ENCODE measurements around the gene PHLDA2.
A peak's percentile ranks its signal among the peaks of the same experiment; 100 is the strongest.

Gene PHLDA2

GRCh38 chr11:2933375-2934020 is 4.3 kb upstream of the PHLDA2 start:
- peak; percentile 77 for DNase-seq (ENCODE audit: low read depth)
- H3K4me3 ChIP-seq (replicated peaks; ENCODE audit: low read depth, low read length), result no peak overlapping the region
- no peak for TF ChIP-seq CTCF (IDR thresholded peaks at IDR 0.05; ENCODE audit: low read length, missing control alignments)

GRCh38 chr11:2932850-2933251 is 3.6 kb upstream of the PHLDA2 start:
- TF ChIP-seq CTCF (IDR thresholded peaks at IDR 0.05; ENCODE audit: low read length, missing control alignments), result no peak
- DNase-seq (ENCODE audit: low read depth), result no peak
- H3K4me3 ChIP-seq (replicated peaks; ENCODE audit: low read depth, low read length), result no peak overlapping the region

- no peak for TF ChIP-seq CTCF (IDR thresholded peaks at IDR 0.05; ENCODE audit: low read length, missing control alignments)
- H3K4me3 ChIP-seq (replicated peaks; ENCODE audit: low read depth, low read length), result no peak overlapping the region
- DNase-seq (ENCODE audit: low read depth), result no peak
These were observed 2.8 kb upstream of the PHLDA2 start for GRCh38 chr11:2931771-2932738.

GRCh38 chr11:2931420-2931746 is 2.2 kb upstream of the PHLDA2 start:
- no peak for DNase-seq (ENCODE audit: low read depth)
- TF ChIP-seq CTCF (IDR thresholded peaks at IDR 0.05; ENCODE audit: low read length, missing control alignments), result no peak
- H3K4me3 ChIP-seq (replicated peaks; ENCODE audit: low read depth, low read length), result no peak overlapping the region

GRCh38 chr11:2930704-2931419 is 1.6 kb upstream of the PHLDA2 start:
- peak overlapping the region; percentile 71 for H3K4me3 ChIP-seq (replicated peaks; ENCODE audit: low read depth, low read length)
- peak; percentile 35 for TF ChIP-seq CTCF (IDR thresholded peaks at IDR 0.05; ENCODE audit: low read length, missing control alignments)
- peak; percentile 49 for DNase-seq (ENCODE audit: low read depth)

GRCh38 chr11:2929950-2930703 is 907 bp upstream of the PHLDA2 start:
- peak; percentile 39 for TF ChIP-seq CTCF (IDR thresholded peaks at IDR 0.05; ENCODE audit: low read length, missing control alignments)
- no peak for DNase-seq (ENCODE audit: low read depth)
- peak overlapping the region; percentile 71 for H3K4me3 ChIP-seq (replicated peaks; ENCODE audit: low read depth, low read length)
